OCI-LY3 (cell line): ENCODE results near the gene ACOT9.

Experiments
- H2AFZ ChIP-seq: fragments of 200-600, 300-600 bp; shearing (Covaris generic); 2 replicates; pipeline ENCODE4 v1.6.0; 2014; ENCODE audit warnings: antibody characterized with exemption, low read depth, low read length
- H3K27ac ChIP-seq: fragments of 200-600, 300-600 bp; sonication (generic); 2 replicates; pipeline ENCODE4 v1.5.1; 2014; ENCODE audit warnings: mild to moderate bottlenecking, low read length, moderate library complexity, mixed read lengths
- H3K27me3 ChIP-seq: fragments of 200-600, 300-600 bp; sonication (generic); 2 replicates; pipeline ENCODE4 v1.6.1; 2014; ENCODE audit warnings: low read depth, low read length, mixed read lengths
- H3K36me3 ChIP-seq: fragments of 200-600, 300-600 bp; sonication (generic); replicated peaks from 2 replicates; pipeline ENCODE3; 2014; ENCODE audit warnings: low read depth, low read length, mixed read lengths
- H3K4me1 ChIP-seq: fragments of 300-600, 200-600 bp; sonication (generic); 2 replicates; pipeline ENCODE4 v1.6.1; 2014; ENCODE audit warnings: low read length, mixed read lengths
- H3K4me2 ChIP-seq: fragments of 200-600, 300-600 bp; sonication (generic); 2 replicates; pipeline ENCODE4 v1.6.1; 2014; ENCODE audit warnings: low read length, mixed read lengths
- H3K4me3 ChIP-seq: fragments of 300-600, 200-600 bp; sonication (generic); 2 replicates; pipeline ENCODE4 v1.5.1; 2014; ENCODE audit warnings: antibody characterized with exemption, mild to moderate bottlenecking, low read length, moderate library complexity
- H3K79me2 ChIP-seq: fragments of 300-600, 200-600 bp; shearing (Covaris generic); 2 replicates; pipeline ENCODE4 v1.6.1; 2014; ENCODE audit warnings: mild to moderate bottlenecking, low read length, mixed read lengths
- H3K9ac ChIP-seq: fragments of 300-600, 200-600 bp; shearing (Covaris generic); 2 replicates; pipeline ENCODE4 v1.6.0; 2014; ENCODE audit warnings: mild to moderate bottlenecking, low read length, moderate library complexity
- H3K9me3 ChIP-seq: fragments of 200-600, 300-600 bp; shearing (Covaris generic); 2 replicates; pipeline ENCODE4 v1.6.1; 2014; ENCODE audit warnings: low read length, mixed read lengths; ENCODE audit not compliant: insufficient read depth
- H4K20me1 ChIP-seq: fragments of 200-600, 300-600 bp; sonication (generic); 2 replicates; pipeline ENCODE4 v1.6.1; 2016; ENCODE audit warnings: low read length, mixed read lengths; ENCODE audit not compliant: insufficient read depth
- CTCF ChIP-seq: fragments of 200-600, 300-600 bp; sonication (generic); IDR thresholded peaks from 2 replicates; pipeline ENCODE4 v1.5.1; 2014; ENCODE audit warnings: antibody characterized with exemption, low read length, low read depth
- EZH2phosphoT487 ChIP-seq: fragments of 200-600 bp; shearing (Covaris generic); IDR thresholded peaks from 2 replicates; pipeline ENCODE4 v1.6.1; 2018; ENCODE audit warnings: antibody characterized with exemption, mixed run types, low read depth

ACOT9 gene

DNA sequence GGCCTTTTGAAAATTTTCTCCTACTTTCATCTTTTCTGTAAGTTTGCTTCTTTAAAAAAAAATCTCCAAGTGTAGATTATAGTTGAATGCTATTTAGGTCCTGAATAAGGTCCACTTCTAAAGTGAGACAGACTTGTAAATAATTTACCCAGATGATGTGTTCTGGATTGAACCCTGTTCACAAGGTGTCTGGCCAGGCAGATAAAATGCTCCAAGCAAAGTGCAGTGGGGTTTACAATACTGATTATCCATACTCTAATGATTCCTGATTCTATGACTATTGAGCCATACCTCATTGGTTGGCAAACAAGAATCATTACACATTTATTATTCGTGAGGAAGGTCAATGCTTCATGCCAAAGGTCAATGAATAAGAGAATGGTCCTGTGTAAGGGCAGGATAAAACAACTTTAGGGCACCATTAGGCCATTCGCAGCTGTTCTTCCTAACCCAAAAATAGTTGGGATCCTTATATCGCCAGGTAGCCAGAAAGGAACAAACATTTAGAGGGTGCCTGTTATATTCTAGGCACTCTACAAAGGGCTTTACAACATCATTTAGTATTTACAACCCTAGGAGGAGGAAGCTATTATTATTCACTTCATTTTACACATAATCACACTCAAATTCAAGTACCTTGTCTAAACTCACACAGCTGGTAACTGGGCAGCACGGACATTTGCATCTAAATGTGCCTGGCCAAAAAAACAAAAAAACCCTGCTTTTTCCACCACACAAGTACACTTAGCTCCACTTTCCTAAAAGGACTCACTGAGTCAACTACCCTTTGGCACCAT is 21.3 kb upstream of the ACOT9 start:
- H3K27ac ChIP-seq: no peak overlapping the region
- H3K4me3 ChIP-seq: no peak overlapping the region
- H3K4me1 ChIP-seq: no peaks in the 10 kb centered on the region
- H3K27me3 ChIP-seq: no peaks in the 10 kb centered on the region
- TF ChIP-seq CTCF (no peak), EZH2phosphoT487 (no peak)
- no peak overlapping the region for H2AFZ ChIP-seq
- no peak overlapping the region for H3K4me2 ChIP-seq
- no peaks in the 10 kb centered on the region for H4K20me1 ChIP-seq
- H3K9me3 ChIP-seq: no peaks in the 10 kb centered on the region
- H3K79me2 ChIP-seq: no peaks in the 10 kb centered on the region
- no peak overlapping the region for H3K9ac ChIP-seq
- no peaks in the 10 kb centered on the region for H3K36me3 ChIP-seq

- H3K27ac ChIP-seq: no peak overlapping the region
- no peak overlapping the region for H2AFZ ChIP-seq
- TF ChIP-seq CTCF (no peak), EZH2phosphoT487 (no peak)
- H3K4me1 ChIP-seq: peaks cover 17% of the 10 kb centered on the region
- H3K4me2 ChIP-seq: no peak overlapping the region
- H3K36me3 ChIP-seq: no peaks in the 10 kb centered on the region
- no peaks in the 10 kb centered on the region for H3K79me2 ChIP-seq
- H3K9me3 ChIP-seq: no peaks in the 10 kb centered on the region
- H4K20me1 ChIP-seq: no peaks in the 10 kb centered on the region
- no peak overlapping the region for H3K4me3 ChIP-seq
- no peaks in the 10 kb centered on the region for H3K27me3 ChIP-seq
- no peak overlapping the region for H3K9ac ChIP-seq
Measured at GRCh38 chrX:23759821-23760220, 16.7 kb upstream of the ACOT9 start.

DNA sequence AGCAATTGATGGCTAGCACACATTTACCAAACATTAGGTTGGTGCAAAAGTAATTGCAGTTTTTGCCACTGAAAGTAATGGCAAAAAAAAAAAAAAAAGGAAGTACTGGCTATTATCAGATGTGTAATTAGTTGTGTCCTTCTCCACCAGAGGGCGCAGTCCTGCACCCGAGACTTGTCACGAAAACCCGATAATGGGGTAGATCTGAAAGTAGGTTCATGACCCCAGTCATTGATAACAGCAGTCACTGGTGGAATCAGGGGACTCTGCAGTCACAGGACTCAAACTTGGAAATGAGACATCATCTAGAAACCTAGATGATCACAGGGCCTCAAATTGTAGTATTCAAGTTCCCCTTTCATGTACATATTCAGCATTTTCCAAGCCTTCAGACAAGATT is 13.1 kb upstream of the ACOT9 start:
- TF ChIP-seq CTCF (peak; percentile 71), EZH2phosphoT487 (no peak)
- H2AFZ ChIP-seq: no peak overlapping the region
- H3K4me1 ChIP-seq: peaks cover 17% of the 10 kb centered on the region
- H3K9me3 ChIP-seq: no peaks in the 10 kb centered on the region
- no peaks in the 10 kb centered on the region for H3K36me3 ChIP-seq
- H3K4me2 ChIP-seq: peak overlapping the region; percentile 48
- H3K9ac ChIP-seq: peak overlapping the region; percentile 15; the same call in 1 of the 2 replicates
- no peaks in the 10 kb centered on the region for H3K27me3 ChIP-seq
- H3K79me2 ChIP-seq: no peaks in the 10 kb centered on the region
- H3K4me3 ChIP-seq: peak overlapping the region; percentile 36; the same call in 1 of the 2 replicates
- no peaks in the 10 kb centered on the region for H4K20me1 ChIP-seq
- peak overlapping the region; percentile 78 for H3K27ac ChIP-seq

DNA sequence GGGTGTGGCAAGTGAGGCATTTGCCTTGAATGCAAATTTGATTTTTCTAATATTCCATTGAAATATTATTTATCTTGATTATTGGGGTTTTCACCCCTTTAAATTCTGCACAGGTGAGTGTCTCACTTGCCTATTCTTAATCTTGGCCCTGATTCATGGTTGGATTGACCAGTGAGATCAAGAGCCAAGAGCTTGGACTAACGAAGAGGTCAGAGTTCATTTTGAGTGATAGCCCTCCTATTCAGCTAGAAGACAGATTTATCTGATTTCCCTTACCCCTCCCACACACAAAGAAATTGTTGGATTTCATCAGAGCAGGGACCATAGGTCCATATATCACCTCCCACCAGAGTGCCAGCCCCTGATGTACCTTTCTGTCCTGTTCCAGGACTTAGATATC is 11.6 kb upstream of the ACOT9 start:
- H3K9ac ChIP-seq: no peak overlapping the region
- peaks cover 17% of the 10 kb centered on the region for H3K4me1 ChIP-seq
- TF ChIP-seq CTCF (no peak), EZH2phosphoT487 (no peak)
- H3K9me3 ChIP-seq: no peaks in the 10 kb centered on the region
- H3K4me3 ChIP-seq: no peak overlapping the region
- H2AFZ ChIP-seq: no peak overlapping the region
- no peaks in the 10 kb centered on the region for H4K20me1 ChIP-seq
- H3K4me2 ChIP-seq: no peak overlapping the region
- H3K27me3 ChIP-seq: no peaks in the 10 kb centered on the region
- no peaks in the 10 kb centered on the region for H3K79me2 ChIP-seq
- no peak overlapping the region for H3K27ac ChIP-seq
- no peaks in the 10 kb centered on the region for H3K36me3 ChIP-seq
